NCI-H2171 treated with DMSO at 0.1 percent for 48 hours (cell line): ENCODE results near the gene IDH3B.
"Not testable (repeated sequence)": the region's sequence is repeated elsewhere in the genome, so short reads cannot be mapped to it uniquely, and the experiment has no call there.

Source experiments
- DNase-seq: peaks from one replicate; lab custom pipeline; 2025; lab: John Stamatoyannopoulos, UW

Gene IDH3B

DNA sequence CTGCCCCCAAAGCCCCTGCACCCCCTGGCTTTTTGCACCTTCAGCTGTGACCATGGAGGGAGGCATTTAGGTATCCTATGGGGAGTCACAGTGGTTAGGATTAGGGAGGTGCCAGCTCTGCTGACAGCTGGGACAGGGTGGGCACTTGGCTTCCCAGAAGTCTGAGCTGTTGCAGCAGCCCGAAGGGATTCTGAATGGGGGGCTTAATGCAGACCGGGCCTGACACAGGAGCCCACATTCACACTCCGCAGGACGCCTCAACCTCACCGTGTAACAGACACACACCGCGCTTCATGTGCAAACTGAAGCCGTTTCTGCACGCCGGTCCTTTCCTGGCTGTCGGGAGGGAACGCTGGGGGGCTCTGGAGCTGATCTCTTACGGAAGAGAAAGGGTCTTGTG lies 30.5 kb upstream of the IDH3B start:
- DNase-seq = no peak

DNA sequence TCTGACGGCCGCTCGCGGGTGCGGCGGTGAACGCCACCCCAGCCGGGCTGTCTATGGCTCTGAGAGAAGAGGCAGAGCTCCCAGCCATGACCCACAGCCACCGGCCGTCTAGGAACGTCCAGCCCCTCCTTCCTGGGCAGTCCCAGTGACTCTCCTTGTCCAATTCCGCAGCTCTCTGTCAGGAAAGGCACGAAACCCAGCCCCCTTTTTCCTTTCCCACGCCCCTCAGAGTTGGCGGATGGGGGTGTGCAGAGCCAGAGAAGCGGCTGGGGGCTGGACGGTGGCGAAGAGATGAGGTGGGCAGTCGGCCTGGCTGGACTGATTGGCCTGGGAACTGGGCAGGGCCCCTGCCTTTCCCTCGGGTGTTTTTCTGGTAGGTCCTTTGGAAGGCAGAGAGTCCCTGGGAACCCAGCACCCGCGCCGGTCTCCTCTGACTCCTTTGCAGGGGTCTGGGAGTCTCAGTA lies 30.0 kb upstream of the IDH3B start:
- DNase-seq = no peak

DNA sequence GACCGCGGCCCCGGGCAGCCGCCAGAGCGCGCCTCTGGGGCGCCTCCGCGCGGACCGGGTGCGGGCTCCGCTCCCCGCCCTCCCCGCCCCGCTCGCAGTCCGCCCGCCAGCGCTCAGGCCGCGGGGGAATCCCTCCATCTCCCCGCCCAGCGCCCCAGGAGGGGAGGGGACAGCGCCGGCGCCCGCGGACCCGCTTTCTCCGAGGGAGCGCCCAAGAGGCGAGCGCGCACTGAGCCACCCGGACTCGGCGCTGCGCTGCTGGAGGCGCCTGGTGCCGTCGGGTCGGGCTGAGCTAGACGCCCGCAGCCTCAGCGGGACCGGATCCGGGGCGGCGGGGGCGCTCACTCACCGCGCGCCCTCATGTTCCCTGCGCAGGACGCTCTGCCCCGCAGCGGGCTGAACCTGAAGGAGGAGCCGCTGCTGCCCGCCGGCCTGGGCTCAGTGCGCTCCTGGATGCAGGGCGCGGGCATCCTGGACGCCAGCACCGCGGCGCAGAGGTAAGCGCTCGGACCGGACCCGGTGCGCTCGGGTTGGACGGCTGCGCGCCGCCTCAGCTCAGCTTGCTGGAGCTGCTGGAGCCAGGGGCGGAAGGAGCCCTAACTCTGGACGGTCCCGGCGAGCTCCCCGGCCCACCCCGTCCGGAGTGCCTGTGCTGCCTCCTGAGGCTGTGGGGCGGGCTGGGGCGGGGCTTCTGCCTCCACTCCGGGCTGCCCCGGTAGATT lies 29.4 kb upstream of the IDH3B start:
- peak; percentile 51 for DNase-seq

DNA sequence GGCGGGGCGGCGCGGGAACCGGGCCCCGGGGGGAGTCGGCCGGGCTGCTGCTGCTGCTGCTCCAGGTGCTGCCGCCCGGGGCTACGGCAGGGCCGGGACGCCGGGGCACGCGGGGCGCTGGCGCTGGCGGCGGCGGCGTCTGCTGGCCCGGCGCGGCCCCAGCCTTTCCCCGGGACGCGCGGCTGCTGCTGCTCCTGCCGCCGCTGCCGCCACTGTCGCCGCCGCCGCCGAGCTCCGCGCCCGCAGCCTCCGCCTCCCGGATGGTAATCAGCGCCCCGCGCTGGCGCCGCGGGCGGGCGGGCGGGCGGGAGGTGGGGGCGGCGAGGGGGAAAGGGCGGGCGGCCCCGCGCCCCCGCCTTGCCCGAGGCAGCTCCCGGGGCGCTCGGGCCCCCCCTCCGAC lies 28.9 kb upstream of the IDH3B start:
- no peak for DNase-seq

DNA sequence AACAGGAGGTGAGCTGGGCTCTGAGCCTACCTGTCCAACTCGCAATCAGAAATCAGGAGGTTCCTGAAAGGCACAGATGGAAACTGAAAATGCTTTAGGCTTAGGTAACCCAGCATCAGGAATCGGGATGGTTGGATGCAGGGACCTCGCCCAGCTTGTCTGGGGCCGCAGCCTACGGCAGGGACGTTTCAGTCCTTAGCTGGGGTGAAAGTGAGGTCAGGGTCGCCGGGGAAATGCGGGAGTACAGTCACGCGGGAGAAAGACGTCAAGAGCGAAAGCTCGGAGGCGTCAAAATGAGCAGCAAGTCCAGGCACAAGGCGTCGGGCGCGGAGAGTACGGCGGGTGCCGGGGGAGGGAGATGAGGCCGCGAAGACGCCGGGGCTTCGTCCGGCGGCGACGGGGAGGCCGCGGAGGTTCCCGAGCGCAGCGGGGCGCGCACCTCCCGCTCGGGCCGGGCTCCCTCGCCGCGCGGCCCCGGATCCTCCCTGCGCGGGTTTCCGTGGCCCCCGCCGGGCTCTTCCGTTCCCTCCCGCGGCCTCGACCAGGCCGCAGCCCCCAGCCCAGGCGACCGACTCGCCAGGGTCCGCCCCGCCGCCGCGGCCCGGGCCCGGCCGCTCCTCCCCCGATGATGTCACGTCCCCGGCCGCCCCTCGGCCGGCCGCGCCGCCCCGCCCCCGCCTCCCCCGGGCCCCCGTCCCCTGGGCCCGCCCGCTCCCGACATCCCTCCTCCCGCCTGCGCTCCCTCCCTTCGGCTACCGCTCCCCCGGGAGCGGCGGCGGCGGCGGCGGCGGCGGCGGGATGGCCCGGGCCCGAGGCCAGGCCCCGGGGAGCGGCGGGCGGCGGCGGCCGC lies 28.2 kb upstream of the IDH3B start, which contains the start of gene EBF4:
EBF4 (plus strand) TSS at position 745 of the 850 bp plus-strand sequence. CDS start 866 bp downstream, outside the sequence.
- peak; percentile 69 for DNase-seq

DNA sequence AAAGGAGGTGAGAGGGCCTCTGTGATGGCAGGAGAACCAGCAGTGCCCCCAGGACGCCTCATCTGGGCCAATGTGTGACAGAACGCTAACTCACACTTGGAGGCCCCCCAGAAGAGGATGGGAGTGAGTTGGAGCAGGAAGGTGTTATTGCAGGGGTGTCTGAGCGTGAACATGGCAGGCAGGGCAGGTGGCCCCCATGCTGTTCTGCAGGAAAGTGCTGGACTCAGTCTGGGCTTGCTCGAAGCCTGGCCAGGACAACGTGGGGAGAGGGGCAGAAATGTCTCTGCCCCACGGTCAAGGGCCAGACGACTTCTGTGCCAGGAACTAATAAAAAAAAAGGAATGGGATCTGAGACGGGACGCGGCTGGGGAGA lies 27.6 kb upstream of the IDH3B start:
- DNase-seq = no peak

DNA sequence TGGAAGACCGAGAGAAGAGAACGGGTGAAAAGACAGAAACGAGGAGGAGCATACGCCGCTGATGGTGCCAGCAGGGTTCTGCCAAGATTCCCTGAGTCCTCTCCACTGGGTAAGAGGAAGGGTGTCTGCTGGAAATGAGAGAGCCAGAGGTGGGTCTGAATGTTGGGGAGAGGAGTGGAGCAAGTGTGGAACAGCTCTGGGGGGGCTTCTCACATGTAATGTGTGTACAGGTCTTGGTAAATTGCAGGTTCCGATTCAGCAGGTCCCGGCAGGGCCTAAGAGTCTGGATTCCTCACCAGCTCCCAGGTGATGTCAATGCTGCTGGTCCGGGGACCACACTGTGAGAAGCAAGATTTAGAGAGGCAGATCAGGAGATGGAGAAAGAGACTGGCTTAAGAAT lies 27.1 kb upstream of the IDH3B start:
- no peak for DNase-seq

DNA sequence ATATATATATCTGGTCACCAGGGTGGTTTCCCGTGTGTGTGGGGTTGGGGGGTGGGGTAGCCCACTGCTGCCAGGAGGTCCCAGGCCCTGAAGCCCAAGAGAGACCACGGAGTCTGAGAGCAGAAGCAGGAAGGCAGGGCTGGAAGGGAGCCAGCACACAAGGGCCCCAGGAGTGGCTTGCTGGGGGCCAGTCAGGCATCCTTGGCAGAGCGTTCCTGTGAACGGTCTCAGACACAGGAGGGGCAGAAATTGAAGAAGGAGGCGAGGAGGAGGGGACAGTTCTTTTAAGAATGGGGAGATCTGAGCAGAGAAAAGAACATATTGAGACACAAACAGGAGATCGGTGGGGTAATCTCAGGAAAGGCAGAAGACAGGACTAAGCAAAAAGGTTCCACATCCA lies 26.7 kb upstream of the IDH3B start:
- no peak for DNase-seq

DNA sequence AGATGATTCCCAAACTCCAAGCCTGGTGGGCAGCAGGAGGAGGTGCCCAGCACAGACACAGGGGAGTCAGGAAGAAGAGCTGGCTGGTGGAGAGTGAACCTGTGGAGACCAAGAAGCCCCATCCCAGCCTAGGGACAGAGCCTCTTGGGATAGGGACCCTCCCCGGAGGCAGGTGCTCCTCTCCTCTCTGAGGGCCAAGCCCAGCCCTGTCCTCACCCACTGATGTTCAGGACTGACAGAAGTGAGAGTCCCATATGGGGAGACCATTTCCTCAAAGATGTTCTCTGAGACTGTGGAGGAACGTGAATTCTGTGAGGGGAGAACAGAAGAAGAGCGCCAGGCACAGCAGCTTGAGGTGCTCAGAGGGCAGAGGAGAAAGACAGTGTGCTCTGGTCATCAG lies 26.2 kb upstream of the IDH3B start:
- DNase-seq = no peak

DNA sequence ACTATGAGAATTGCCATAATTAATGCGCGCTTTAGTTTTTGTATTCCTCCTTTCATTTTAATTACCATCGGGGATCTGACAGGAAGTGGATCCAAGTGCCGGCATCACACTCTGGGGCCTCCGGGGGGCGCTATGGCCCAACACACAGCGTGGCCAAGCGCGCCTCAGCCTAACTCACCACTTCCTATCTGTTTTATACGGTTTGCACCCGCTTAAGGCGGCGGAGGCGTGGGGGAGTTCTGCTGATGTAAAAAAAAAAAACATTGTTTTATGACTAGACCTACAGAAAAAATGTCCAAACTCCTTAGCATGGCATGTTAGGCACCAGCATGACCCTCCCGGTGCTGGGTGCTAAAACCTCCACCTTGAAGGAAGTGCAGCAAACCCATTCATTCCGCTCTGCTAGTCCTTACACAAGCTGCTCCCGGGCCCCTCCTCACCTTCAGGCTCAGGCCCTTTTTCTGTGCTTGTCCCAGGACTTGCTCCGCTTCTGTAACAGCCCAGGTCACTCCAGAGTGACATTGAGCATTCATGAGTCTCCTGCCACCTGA lies 24.1 kb upstream of the IDH3B start:
- DNase-seq = no peak

DNA sequence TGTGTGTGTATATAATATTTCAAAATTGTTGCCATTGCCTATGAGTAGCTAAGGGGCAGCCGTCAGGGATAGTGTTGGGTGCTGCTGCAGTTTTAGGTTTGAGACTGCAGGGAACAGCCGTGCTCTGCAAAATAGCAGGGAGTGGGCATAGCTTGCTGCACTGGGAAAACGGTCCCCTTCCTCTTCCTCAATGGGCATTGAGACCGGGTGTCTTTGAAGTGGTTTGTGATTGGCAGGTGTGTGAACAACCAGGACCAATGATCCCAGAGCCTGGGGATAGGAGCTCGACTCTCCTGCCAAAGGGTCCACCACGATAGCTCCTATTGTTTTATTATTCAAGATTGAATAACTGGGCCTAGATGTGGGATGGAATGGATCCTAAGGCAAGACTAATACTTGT lies 23.5 kb upstream of the IDH3B start:
- DNase-seq = no peak

DNA sequence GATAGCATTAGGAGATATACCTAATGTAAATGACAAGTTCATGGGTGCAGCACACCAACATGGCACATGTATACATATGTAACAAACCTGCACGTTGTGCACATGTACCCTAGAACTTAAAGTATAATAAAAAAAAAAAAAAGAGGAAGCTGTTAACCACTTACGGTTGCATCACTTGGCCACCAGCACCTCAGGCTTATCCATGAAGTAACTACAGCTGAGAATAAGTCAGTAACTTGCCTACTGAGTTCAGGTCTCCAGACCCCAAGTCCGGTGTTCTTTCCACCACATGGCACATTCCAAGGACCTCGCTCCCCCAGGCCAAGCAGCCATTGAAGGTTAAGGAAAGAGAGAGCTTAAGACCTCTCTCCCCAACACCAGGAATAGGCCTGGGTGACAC lies 20.8 kb upstream of the IDH3B start:
- DNase-seq = not testable (repeated sequence)

DNA sequence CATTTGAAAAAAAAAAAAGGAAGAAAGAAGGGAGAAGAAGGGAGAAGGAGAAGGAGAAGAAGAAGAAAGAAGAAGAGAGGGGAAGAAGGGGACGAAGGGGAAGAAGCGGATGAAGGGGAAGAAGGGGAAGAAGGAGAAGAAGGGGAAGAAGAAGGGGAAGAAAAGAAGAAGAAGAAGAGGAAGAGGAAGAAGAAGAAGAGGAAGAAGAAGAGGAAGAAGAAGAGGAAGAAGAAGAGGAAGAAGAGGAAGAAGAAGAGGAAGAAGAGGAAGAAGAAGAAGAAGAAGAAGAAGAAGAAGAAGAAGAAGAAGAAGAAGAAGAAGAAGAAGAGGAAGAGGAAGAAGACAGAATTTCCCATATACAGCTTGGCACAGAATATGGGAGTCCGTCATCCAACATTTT lies 18.0 kb upstream of the IDH3B start:
- DNase-seq = not testable (repeated sequence)

DNA sequence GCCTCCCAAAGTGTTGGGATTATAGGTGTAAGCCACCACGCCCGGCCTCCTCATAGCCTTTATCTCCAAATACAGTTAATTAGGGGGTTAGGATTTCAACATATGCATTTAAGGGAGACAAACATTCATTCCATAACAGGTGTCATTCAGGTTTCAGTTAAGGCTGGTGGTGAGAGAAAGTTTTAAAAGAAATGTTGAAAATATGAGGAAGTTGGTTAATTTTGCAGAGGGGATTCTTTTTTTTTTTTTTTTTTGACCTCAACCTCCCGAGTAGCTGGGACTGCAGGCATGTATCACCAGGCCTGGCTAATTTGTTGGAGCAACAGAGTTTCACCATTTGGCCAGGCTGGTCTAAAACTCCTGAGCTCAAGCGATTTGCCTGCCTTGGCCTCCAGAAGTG lies 16.0 kb upstream of the IDH3B start:
- no peak for DNase-seq

DNA sequence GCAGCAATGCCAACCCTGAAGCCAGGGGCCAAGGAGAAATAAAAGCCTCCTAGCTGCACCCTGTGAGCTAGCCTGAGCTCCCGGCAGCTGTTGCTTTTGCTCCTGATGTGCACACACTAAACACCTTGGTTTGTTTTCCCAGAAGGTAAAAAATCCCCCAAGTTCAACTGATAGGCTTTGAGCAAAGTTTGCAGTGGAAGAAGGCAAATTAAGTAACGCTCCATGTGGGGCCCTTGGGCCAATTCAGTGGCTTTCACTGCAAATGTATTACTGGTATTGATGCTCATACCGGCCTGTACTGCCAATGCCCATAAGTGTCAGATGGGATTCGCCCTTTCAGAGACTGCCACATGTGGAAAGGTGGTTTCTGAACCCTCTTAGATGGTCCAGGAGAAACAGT lies 9.4 kb upstream of the IDH3B start:
- DNase-seq = no peak

DNA sequence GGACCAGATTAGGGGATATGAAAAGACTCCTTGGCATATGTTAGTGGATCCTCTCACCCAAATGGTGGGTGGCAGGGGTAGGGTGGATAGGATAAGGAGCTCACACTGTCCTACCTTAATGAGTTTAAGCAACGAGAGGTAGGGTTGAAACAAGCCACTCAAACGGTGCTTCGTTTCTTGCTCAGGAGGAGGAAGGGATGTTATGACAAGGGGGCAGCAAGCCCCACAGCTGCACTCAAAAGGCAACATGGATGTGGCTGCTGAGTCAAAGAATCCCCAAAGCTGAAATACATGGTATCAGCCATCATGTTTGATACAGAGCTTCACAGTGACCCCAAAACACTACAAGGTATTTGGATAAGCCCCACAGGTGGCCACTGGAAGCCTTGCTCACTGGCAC lies 8.4 kb upstream of the IDH3B start:
- DNase-seq = no peak

DNA sequence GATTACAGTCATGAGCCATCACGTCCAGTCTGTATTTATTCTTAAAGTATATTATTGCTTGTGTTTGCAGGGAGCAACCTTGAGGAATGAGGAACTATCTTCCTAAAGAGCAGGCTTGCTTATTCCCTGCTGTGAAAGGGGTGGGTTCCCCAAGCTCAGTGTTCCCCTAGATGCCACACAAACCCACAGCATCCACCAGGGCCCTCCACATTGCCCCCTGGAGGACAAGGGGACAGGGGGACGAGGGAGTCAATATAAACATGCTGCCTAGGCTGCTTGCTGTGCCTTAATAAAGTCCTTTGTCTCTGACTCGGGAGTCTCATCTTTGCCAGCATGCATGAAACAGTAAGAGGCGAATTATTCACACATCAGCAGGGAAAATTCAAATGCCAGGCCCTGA lies 8.0 kb upstream of the IDH3B start:
- DNase-seq = no peak

DNA sequence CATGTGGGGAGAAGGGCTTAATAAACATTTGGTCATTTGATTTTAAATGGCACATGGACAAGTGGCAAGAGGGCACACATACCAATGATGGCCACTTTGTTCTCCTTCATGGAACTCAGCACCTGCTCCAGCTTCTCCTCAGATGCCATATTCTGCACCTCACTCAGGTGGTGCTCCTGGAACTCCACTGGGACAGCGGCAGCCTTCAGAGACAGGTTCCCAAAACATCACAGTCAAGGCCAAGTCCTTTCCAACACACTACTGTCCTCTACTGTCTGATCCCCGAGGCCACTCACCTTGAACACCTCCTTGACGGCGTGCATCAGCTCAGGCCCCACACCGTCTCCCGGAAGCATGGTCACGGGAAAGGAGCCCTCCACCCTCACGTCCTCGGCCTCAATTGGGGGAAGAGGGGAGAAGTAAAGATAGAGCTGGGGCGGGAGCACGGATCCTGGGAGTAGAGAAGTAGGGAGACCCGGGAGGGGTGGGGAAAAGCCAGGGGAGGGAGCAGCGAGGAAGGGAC lies 591 bp downstream of the IDH3B start:
- DNase-seq = no peak

DNA sequence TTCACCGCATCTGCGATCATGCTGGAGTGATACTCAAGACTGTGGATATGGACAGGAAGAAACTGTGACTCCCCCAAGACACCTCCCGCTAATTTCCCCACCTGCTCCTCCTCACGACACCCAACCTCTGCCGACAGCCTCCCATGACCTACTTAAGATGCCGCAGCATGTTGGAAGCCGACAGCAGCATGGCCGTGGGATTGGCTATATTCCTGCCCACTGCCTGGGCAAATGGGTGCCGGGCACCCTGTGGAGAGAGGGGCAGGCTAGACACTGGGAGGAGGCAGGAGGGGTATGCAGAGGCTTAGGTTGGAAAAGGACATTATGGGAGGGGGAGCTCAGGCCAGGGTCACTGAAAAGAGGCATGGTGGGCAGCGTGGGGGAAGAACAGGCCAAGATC lies 4.5 kb downstream of the IDH3B start:
- DNase-seq = no peak

DNA sequence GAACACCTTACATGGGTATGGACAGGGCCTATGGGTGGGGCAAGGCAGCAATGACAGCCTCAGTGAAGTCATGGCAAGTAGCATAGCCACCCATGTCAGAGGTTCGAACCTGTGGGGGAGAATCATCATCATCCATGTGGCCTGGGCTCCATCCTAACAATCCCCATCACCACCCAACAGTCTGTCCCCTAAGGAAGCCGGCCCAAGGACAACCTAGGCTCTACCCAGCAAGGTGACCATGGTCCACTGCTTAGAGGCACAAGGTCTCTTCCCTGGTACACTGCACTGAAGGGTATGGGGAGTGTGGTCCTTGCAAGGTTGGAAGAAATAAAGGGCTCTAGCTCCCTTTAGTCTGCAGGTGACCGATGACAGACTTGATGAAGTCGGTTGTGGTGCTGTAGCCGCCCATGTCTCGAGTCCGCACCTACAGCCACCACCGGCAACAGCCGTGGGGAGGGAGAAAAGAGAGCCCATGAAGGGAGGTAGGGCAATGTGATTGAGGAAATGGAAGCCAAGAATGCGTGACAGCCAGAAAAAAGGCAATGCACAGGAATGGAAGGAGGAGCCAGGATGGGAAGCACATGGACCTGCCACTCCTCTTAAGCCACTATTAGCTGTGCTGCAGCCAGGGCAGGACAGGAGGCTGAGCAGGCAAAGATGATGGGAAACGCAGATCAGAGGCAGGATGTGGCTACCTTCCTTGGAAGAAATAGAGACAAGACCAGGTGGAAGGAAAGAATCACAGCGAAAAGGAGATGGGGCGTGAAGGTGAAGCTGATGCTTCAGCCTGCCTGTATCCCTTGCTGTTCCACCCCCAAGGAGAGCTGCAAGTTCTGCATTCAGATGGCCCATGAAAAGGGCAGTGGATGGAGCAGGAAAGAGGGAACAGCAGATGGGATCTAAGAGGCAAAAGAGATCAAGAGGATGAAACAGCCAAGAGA lies 5.3 kb downstream of the IDH3B start:
- peak; percentile 39 for DNase-seq

DNA sequence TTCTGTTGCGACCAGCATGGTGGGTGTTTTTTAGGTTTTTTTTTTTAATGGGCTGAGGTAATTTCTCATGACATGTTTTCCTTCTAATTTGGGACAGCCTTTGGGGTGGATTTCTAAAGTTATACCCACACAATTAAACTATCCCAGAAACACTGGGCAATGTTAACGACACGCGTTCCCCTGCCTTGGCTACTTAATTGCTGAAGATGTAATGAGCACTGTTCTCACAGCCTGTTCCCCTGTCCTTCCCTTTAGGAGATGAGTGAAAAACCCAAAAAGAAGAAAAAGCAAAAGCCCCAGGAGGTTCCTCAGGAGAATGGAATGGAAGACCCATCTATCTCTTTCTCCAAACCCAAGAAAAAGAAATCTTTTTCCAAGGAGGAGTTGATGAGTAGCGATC lies 6.3 kb downstream of the IDH3B start:
- DNase-seq = no peak

DNA sequence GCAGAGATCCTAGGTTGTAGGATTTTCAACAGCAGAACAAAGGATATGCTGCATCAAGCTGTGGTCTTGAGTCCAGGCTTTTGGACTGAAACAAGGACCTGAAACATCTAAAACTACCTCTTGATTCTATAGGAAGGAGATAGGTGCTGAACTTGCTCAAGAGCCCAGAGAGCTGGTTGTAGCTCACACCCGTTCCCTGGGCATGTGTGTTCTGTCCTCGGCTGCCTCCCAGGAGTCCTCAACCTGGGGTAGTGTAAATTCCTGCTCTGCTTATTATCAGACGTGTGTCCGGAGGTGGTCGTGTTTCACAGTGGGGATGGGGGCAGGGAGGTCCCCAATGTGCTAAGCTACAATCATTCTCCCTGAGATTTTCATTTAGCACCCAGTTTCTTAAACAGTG lies 6.8 kb downstream of the IDH3B start:
- DNase-seq = no peak
